GM19452 (cell line): Measurements from ENCODE around the gene ACOX3.

ENCODE experiments used
- ATAC-seq: cut with Tn5 transposase; IDR thresholded peaks from one replicate; pipeline ENCODE4 v1.9.1; 2021; ENCODE audit not compliant: unreplicated experiment

The ACOX3 gene

GRCh38 chr4:8326206-8326605 is 114.3 kb downstream of the ACOX3 start:
- ATAC-seq, result no peak

- no peak for ATAC-seq
Measured at GRCh38 chr4:8325291-8325973, 115.1 kb downstream of the ACOX3 start.

GRCh38 chr4:8324640-8325239 is 115.8 kb downstream of the ACOX3 start:
- no peak for ATAC-seq

GRCh38 chr4:8323947-8324555 is 116.5 kb downstream of the ACOX3 start:
- no peak for ATAC-seq

- ATAC-seq, result no peak
Measured at GRCh38 chr4:8322794-8323704, 117.5 kb downstream of the ACOX3 start.

GRCh38 chr4:8321771-8322170 is 118.8 kb downstream of the ACOX3 start:
- no peak for ATAC-seq

- ATAC-seq, result no peak
Measured at GRCh38 chr4:8321220-8321619, 119.3 kb downstream of the ACOX3 start.

- ATAC-seq, result no peak
Measured at GRCh38 chr4:8320386-8320750, 120.2 kb downstream of the ACOX3 start.

- no peak for ATAC-seq
Measured at GRCh38 chr4:8319731-8320385, 120.7 kb downstream of the ACOX3 start.

GRCh38 chr4:8319061-8319460 is 121.5 kb downstream of the ACOX3 start:
- ATAC-seq, result no peak

GRCh38 chr4:8318509-8318908 is 122.0 kb downstream of the ACOX3 start:
- ATAC-seq, result no peak

- ATAC-seq, result no peak
Measured at GRCh38 chr4:8317474-8317873, 123.0 kb downstream of the ACOX3 start.

- no peak for ATAC-seq
Measured at GRCh38 chr4:8316911-8317351, 123.6 kb downstream of the ACOX3 start.
